B cell (primary cell): Measurements from ENCODE around the gene SGCG. TPM values are rescaled to one million over a fixed set of nuclear protein-coding genes. Genes with fewer than 3 reads are reported as not detected.

ENCODE experiments used
- ATAC-seq: fragments of 200-7000 bp; cut with Tn5 transposase; one replicate; pipeline ENCODE4 v1.10.0; 2021; ENCODE audit warnings: low read depth, mild to moderate bottlenecking, moderate number of reproducible peaks, moderate library complexity
- CTCF ChIA-PET: fragments of 350-600 bp; sonication (Branson Sonifier 250); formaldehyde crosslinking; loops from one replicate; lab custom pipeline; 2021; ENCODE audit warnings: antibody characterized with exemption, inconsistent platforms; lab: Charles Lee
- POLR2A ChIA-PET: fragments of 350-600 bp; sonication (Branson Sonifier 250); formaldehyde crosslinking; loops from one replicate; lab custom pipeline; 2021; ENCODE audit warnings: antibody characterized with exemption; lab: Charles Lee
- DNase-seq: peaks from one replicate; pipeline ENCODE4 v3.0.0; 2013
- H2AFZ ChIP-seq: 2 replicates; pipeline ENCODE4 v1.6.1; 2012; ENCODE audit warnings: mild to moderate bottlenecking, low read depth, low read length; ENCODE audit not compliant: insufficient read depth, poor library complexity, severe bottlenecking
- H3K27ac ChIP-seq, 2 donors: 1 replicate in 1 of 2; 2 replicates in 1 of 2; pipeline ENCODE4 v1.5.1; 2012 to 2013; ENCODE audit warnings: low read length in 2 of 2, mild to moderate bottlenecking in 2 of 2, moderate library complexity in 1 of 2
- H3K27me3 ChIP-seq, 4 experiments: fragments of 200-600 bp in 1 of 4; sonication (generic) in 1 of 4; replicated peaks in 1 of 4; 1 replicate in 2 of 4; 2 replicates in 2 of 4; pipeline versions ENCODE4 v1.6.1 to v1.7.0; 2013 to 2016; ENCODE audit warnings: low read length in 3 of 4, mild to moderate bottlenecking in 2 of 4, mixed read lengths in 1 of 4, moderate library complexity in 1 of 4; ENCODE audit not compliant: insufficient read depth in 4 of 4, control insufficient read depth in 3 of 4; ENCODE audit errors: control extremely low read depth in 1 of 4
- H3K36me3 ChIP-seq, 2 experiments: replicated peaks in 1 of 2; 1 replicate in 1 of 2; 2 replicates in 1 of 2; pipeline versions ENCODE4 v1.6.1 to v1.7.1; 2013; ENCODE audit warnings: low read length in 1 of 2; ENCODE audit not compliant: insufficient read depth in 2 of 2, control insufficient read depth in 1 of 2; ENCODE audit errors: control extremely low read depth in 1 of 2, extremely low read depth in 1 of 2
- H3K4me1 ChIP-seq, 2 donors: fragments of 200-600 bp in 1 of 2; sonication (generic) in 1 of 2; 1 replicate in 1 of 2; 2 replicates in 1 of 2; pipeline versions ENCODE4 v1.5.1 to v1.6.1; 2013 to 2017; ENCODE audit warnings: low read length in 2 of 2; ENCODE audit not compliant: control insufficient read depth in 2 of 2, insufficient read depth in 2 of 2
- H3K4me2 ChIP-seq: replicated peaks from 2 replicates; pipeline ENCODE3; 2012; ENCODE audit warnings: mild to moderate bottlenecking, low read depth, low read length; ENCODE audit not compliant: poor library complexity, severe bottlenecking
- H3K4me3 ChIP-seq, 5 experiments: fragments of 200-600 bp in 1 of 5; sonication (generic) in 1 of 5; 1 replicate in 3 of 5; 2 replicates in 2 of 5; pipeline versions ENCODE4 v1.5.1 to v1.7.0; 2011 to 2016; ENCODE audit warnings: low read length in 4 of 5, mild to moderate bottlenecking in 4 of 5, low read depth in 2 of 5, control low read depth in 1 of 5, moderate library complexity in 1 of 5; ENCODE audit not compliant: insufficient read depth in 1 of 5; ENCODE audit errors: control extremely low read depth in 1 of 5, extremely low read depth in 1 of 5
- H3K79me2 ChIP-seq: fragments of 200-600 bp; sonication (generic); one replicate; pipeline ENCODE4 v1.6.0; 2016; ENCODE audit warnings: low read length; ENCODE audit not compliant: control insufficient read depth, insufficient read depth
- H3K9ac ChIP-seq: fragments of 200-600 bp; sonication (generic); 2 replicates; pipeline ENCODE4 v1.6.1; 2017; ENCODE audit warnings: mild to moderate bottlenecking, low read length, moderate library complexity
- H3K9me3 ChIP-seq, 3 donors: one replicate each; pipeline versions ENCODE4 v1.6.1 to v1.7.1; 2013; ENCODE audit warnings: low read length in 2 of 3; ENCODE audit not compliant: control insufficient read depth in 2 of 3, insufficient read depth in 1 of 3; ENCODE audit errors: control extremely low read depth in 1 of 3
- H4K20me1 ChIP-seq: 2 replicates; pipeline ENCODE4 v1.6.0; 2012; ENCODE audit warnings: mild to moderate bottlenecking, low read length; ENCODE audit not compliant: insufficient read depth, control insufficient read depth, poor library complexity, severe bottlenecking
- H3K27ac Mint-ChIP-seq: one replicate; pipeline ENCODE4 v1.8.0; 2021; ENCODE audit warnings: mixed read lengths
- H3K27me3 Mint-ChIP-seq: one replicate; pipeline ENCODE4 v1.8.0; 2021; ENCODE audit warnings: mixed read lengths
- H3K4me1 Mint-ChIP-seq: one replicate; pipeline ENCODE4 v1.8.0; 2021; ENCODE audit warnings: mixed read lengths
- H3K4me3 Mint-ChIP-seq: one replicate; pipeline ENCODE4 v1.8.0; 2021; ENCODE audit warnings: mixed read lengths
- H3K9me3 Mint-ChIP-seq: one replicate; pipeline ENCODE4 v1.8.0; 2022; ENCODE audit warnings: mixed read lengths; ENCODE audit not compliant: insufficient read depth
- CTCF ChIP-seq: fragments of 200-600 bp; IDR thresholded peaks from one replicate; pipeline ENCODE4 v1.8.0; 2022; ENCODE audit warnings: antibody characterized with exemption, mild to moderate bottlenecking
- EZH2 ChIP-seq: IDR thresholded peaks from 2 replicates; pipeline ENCODE4 v1.6.1; 2012; ENCODE audit warnings: borderline replicate concordance, low read depth, mild to moderate bottlenecking, moderate library complexity, low read length; ENCODE audit not compliant: insufficient read depth, poor library complexity, severe bottlenecking
- WGBS: methylation state at CpG from one replicate; pipeline ENCODE4 v1.1.5; 2013; ENCODE audit warnings: missing lambda C conversion rate; ENCODE audit not compliant: insufficient coverage; 5-methylcytosine and 5-hydroxymethylcytosine counted together
- intact Hi-C: fragments of 100-400 bp; cut with micrococcal nuclease; formaldehyde crosslinking; loops from one replicate; pipeline ENCODE4 v1.10.0; 2022
- polyA plus RNA-seq: library from polyadenylated mRNA; depleted of rRNA; stranded (reverse); fragments of >200 nt; gene quantifications from 2 replicates; pipeline ENCODE4 v1.2.3, GENCODE V29; 2012
- total RNA-seq, 2 donors: library from RNA; stranded (reverse); fragments of 120-200 nt in 1 of 2; gene quantifications; 1 replicate in 1 of 2; 2 replicates in 1 of 2; pipeline versions ENCODE4 v1.2.3 to v1.2.4, GENCODE V29; 2013 to 2022

Gene SGCG
- total and polyA plus RNA-seq, 2 donors (not counting 1 experiment from before 2014, with no cell fraction given) = not detected

DNA sequence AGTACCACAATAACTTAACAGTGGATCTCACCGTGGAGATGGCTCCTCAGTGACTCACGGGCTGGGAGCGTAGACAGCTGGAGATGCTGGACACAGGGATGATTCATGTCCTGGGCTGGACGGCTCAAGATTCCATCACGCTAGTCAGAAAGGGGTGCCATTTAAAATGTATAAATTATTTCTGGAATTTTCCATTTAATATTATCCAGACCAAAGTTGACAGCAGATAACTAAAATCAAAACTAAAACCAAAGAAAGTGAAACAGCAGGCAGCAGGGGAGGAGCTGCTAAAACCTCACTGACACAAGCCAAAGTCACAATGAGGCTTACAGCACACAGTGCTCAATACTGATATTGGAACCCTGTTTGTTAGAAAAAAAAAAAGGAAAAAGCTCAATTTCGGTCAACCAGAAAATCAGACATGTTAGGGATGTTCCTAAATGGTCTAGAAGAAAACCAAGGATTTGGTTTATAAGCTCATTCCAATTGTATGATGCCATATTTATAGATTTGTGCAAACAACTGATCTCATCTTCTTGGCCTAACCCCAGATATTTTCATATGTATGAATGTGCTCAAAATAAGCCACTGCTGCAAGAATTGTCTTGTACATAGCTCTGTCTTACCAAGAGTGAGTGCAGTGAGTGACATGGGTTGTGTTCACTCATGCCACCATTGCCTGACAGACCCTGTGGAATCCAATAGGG, 140.9 kb downstream of the SGCG start:
- no peak overlapping the region for H3K27ac Mint-ChIP-seq
- Histone ChIP-seq H3K9ac (peak overlapping the region; percentile 44), H3K27ac (no peak overlapping the region), H2AFZ (no peak overlapping the region), H3K79me2 (no peaks in the 10 kb centered on the region), H3K4me3 (peak overlapping the region in 2 of 5 experiments; percentile 26 to 44), H3K27me3 (peaks cover 0 to 3% (median 0%) of the 10 kb centered on the region in 4 experiments), H4K20me1 (no peaks in the 10 kb centered on the region), H3K36me3 (no peaks in the 10 kb centered on the region), H3K4me1 (no peaks in the 10 kb centered on the region), H3K4me2 (peak overlapping the region; percentile 21), H3K9me3 (no peaks in the 10 kb centered on the region)
- 100% methylated on average over 2 of the region's 6 CpGs for WGBS
- H3K4me1 Mint-ChIP-seq = peaks cover 3% of the 10 kb centered on the region
- H3K4me3 Mint-ChIP-seq = peak overlapping the region; percentile 50
- TF ChIP-seq CTCF (no peak), EZH2 (no peak)
- peaks cover 17% of the 10 kb centered on the region for H3K27me3 Mint-ChIP-seq
- ChIA-PET POLR2A (no interaction called here), CTCF (no interaction called here)
- no peak for ATAC-seq
- H3K9me3 Mint-ChIP-seq = no peaks in the 10 kb centered on the region
- intact Hi-C loops = no loop called here
- DNase-seq = no peak
